D341Med (cell line): Measurements from ENCODE around the gene CLEC20A.
"Not testable (repeated sequence)": the region's sequence is repeated elsewhere in the genome, so short reads cannot be mapped to it uniquely, and the experiment has no call there.

Experiments used
- DNase-seq: peaks from one replicate; pipeline ENCODE4 v3.0.0; 2012; ENCODE audit warnings: low spot score

CLEC20A gene

GRCh38 chr1:178529364-178530036 lies 32.7 kb upstream of the CLEC20A start:
- no peak for DNase-seq

GRCh38 chr1:178528953-178529335 lies 32.2 kb upstream of the CLEC20A start:
- no peak for DNase-seq

GRCh38 chr1:178528228-178528952 lies 31.6 kb upstream of the CLEC20A start:
- no peak for DNase-seq

- DNase-seq = no peak
Observed at GRCh38 chr1:178527117-178527516, 30.4 kb upstream of the CLEC20A start.

- DNase-seq = no peak
Observed at GRCh38 chr1:178521241-178521640, 24.5 kb upstream of the CLEC20A start.

- no peak for DNase-seq
Observed at GRCh38 chr1:178520803-178521202, 24.0 kb upstream of the CLEC20A start.

GRCh38 chr1:178518894-178519293 lies 22.1 kb upstream of the CLEC20A start:
- DNase-seq = no peak

GRCh38 chr1:178516110-178516509 lies 19.3 kb upstream of the CLEC20A start:
- DNase-seq = no peak

GRCh38 chr1:178513278-178513983 lies 16.7 kb upstream of the CLEC20A start:
- DNase-seq = no peak

- no peak for DNase-seq
Observed at GRCh38 chr1:178512566-178513277, 16.0 kb upstream of the CLEC20A start, which contains the start of gene TEX35. TEX35 (plus strand) TSS chr1:178513109; CDS start chr1:178513189, 80 bp downstream.

GRCh38 chr1:178510155-178510554 lies 13.4 kb upstream of the CLEC20A start:
- DNase-seq = no peak

- no peak for DNase-seq
Observed at GRCh38 chr1:178509414-178510007, 12.7 kb upstream of the CLEC20A start.

GRCh38 chr1:178506669-178507068 lies 9.9 kb upstream of the CLEC20A start:
- no peak for DNase-seq

- DNase-seq = no peak
Observed at GRCh38 chr1:178506177-178506576, 9.4 kb upstream of the CLEC20A start.

GRCh38 chr1:178504286-178504685 lies 7.5 kb upstream of the CLEC20A start:
- DNase-seq = no peak

GRCh38 chr1:178503849-178504248 lies 7.1 kb upstream of the CLEC20A start:
- DNase-seq = no peak

- DNase-seq = not testable (repeated sequence)
Observed at GRCh38 chr1:178503316-178503715, 6.6 kb upstream of the CLEC20A start.

- DNase-seq = no peak
Observed at GRCh38 chr1:178502856-178503255, 6.1 kb upstream of the CLEC20A start.

- no peak for DNase-seq
Observed at GRCh38 chr1:178502330-178502714, 5.6 kb upstream of the CLEC20A start.

GRCh38 chr1:178501705-178502329 lies 5.1 kb upstream of the CLEC20A start:
- DNase-seq = peak; percentile 91

GRCh38 chr1:178500936-178501554 lies 4.3 kb upstream of the CLEC20A start:
- no peak for DNase-seq
